Measurements from ENCODE around the gene GLUD1.

DNA sequence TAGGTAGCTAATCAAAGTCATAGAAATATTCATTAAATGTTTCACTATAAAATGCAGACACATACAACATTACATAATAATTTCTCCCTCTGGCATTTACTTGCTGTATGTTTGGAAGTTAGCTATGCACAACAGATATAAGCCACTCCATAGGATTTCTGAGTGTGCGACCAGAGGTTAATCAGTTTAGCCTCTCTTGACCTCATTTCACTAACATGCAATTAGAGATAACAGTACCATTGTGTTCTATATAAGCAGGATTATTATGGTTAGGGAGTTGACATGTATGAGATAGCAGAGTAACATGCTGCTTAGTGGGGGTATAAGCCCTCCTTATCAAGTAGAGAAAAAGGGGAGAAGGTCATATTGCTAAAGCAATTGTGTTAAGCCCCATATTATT, 26.4 kb downstream of the GLUD1 start:
- TF ChIP-seq TAF1 (IDR thresholded peaks at IDR 0.05; ENCODE audit: low read depth) (no peak), CEBPB (IDR thresholded peaks at IDR 0.05) (no peak), CREB1 (IDR thresholded peaks at IDR 0.05; ENCODE audit: low read depth) (no peak), FOXM1 (IDR thresholded peaks at IDR 0.05; ENCODE audit: borderline replicate concordance, low read depth) (no peak), ZBTB7A (IDR thresholded peaks at IDR 0.05; ENCODE audit: low read depth) (no peak)
- TF ChIP-seq, protein P1, sequence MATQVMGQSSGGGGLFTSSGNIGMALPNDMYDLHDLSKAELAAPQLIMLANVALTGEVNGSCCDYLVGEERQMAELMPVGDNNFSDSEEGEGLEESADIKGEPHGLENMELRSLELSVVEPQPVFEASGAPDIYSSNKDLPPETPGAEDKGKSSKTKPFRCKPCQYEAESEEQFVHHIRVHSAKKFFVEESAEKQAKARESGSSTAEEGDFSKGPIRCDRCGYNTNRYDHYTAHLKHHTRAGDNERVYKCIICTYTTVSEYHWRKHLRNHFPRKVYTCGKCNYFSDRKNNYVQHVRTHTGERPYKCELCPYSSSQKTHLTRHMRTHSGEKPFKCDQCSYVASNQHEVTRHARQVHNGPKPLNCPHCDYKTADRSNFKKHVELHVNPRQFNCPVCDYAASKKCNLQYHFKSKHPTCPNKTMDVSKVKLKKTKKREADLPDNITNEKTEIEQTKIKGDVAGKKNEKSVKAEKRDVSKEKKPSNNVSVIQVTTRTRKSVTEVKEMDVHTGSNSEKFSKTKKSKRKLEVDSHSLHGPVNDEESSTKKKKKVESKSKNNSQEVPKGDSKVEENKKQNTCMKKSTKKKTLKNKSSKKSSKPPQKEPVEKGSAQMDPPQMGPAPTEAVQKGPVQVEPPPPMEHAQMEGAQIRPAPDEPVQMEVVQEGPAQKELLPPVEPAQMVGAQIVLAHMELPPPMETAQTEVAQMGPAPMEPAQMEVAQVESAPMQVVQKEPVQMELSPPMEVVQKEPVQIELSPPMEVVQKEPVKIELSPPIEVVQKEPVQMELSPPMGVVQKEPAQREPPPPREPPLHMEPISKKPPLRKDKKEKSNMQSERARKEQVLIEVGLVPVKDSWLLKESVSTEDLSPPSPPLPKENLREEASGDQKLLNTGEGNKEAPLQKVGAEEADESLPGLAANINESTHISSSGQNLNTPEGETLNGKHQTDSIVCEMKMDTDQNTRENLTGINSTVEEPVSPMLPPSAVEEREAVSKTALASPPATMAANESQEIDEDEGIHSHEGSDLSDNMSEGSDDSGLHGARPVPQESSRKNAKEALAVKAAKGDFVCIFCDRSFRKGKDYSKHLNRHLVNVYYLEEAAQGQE (IDR thresholded peaks at IDR 0.05; ENCODE audit: low read depth), result no peak

Data from Ishikawa (cell line).